ENCODE results near the gene KRT26. TPM values are rescaled to one million over a fixed set of nuclear protein-coding genes. Genes with fewer than 3 reads are reported as not detected.

Gene KRT26
- total RNA-seq, 1 experiment from 2014 or later = not detected

DNA sequence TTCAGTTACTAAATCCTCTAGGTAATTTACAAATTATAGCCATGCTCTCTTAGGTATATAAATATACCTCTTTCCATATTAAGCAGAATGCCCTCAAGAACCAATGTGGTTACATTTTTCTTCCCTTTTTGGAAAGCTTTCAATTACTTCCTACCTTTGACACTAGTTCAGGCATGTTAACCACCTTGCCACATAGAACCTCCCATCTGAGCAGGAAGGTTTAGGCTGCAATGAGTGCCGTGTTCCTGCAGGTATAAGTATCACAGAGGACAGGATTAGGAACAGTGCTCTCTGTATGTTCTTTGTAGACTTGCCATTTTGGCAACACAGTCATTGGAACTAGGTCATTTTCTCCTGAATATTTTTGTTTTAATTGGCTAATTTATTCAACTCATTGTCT, 37.0 kb downstream of the KRT26 start:
- no peak overlapping the region for H3K4me3 Mint-ChIP-seq (ENCODE audit: unreplicated experiment)
- CTCF ChIA-PET = interaction anchor here (0.8 kb wide), 1 partner anchor 119 kb away, joined by 3 read pairs; no protein-coding TSS in a partner anchor
- no peaks in the 10 kb centered on the region for H3K36me3 Mint-ChIP-seq (ENCODE audit: insufficient read depth, unreplicated experiment)
- no peaks in the 10 kb centered on the region for H3K9me3 Mint-ChIP-seq (ENCODE audit: unreplicated experiment)
- peaks cover 7% of the 10 kb centered on the region for H3K4me1 Mint-ChIP-seq (ENCODE audit: insufficient read depth, unreplicated experiment)
- TF ChIP-seq, protein P1, sequence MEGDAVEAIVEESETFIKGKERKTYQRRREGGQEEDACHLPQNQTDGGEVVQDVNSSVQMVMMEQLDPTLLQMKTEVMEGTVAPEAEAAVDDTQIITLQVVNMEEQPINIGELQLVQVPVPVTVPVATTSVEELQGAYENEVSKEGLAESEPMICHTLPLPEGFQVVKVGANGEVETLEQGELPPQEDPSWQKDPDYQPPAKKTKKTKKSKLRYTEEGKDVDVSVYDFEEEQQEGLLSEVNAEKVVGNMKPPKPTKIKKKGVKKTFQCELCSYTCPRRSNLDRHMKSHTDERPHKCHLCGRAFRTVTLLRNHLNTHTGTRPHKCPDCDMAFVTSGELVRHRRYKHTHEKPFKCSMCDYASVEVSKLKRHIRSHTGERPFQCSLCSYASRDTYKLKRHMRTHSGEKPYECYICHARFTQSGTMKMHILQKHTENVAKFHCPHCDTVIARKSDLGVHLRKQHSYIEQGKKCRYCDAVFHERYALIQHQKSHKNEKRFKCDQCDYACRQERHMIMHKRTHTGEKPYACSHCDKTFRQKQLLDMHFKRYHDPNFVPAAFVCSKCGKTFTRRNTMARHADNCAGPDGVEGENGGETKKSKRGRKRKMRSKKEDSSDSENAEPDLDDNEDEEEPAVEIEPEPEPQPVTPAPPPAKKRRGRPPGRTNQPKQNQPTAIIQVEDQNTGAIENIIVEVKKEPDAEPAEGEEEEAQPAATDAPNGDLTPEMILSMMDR (IDR thresholded peaks at IDR 0.05; ENCODE audit: unreplicated experiment) = no peak
- peaks cover 43% of the 10 kb centered on the region for H3K27me3 Mint-ChIP-seq (ENCODE audit: insufficient read depth, unreplicated experiment)
- peak; percentile 52 for DNase-seq (ENCODE audit: unreplicated experiment)
- POLR2A ChIA-PET = interaction anchor here (0.6 to 1.8 kb wide), 5 partner anchors 8 to 424 kb away, joined by 3 to 7 read pairs (median 3); partner anchors contain the start of gene SMARCE1
- H3K27ac Mint-ChIP-seq (ENCODE audit: low read depth, unreplicated experiment) = no peak overlapping the region
- BruUV-seq (replicated peaks) = no TSS peak
- intact Hi-C loops (cut with micrococcal nuclease) = no loop called here

DNA sequence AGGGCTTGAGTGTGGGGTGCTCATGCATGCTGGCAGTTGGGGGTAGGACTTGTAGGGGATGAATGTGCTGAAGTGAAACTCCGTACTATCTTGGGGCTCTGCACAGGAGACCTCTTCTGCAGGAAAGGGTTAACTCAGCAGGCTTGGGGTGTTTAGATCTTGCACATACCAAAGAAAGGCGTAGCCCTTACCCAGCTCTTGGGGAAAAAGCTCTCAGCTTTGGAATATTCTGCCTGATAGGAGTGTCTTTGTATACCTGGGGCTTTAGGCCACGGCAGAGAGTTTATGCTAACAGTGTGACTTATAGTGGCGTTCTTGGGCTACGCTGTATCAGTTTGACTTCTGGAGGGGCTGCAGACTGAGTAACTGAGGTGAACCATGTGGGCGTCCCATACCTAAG, 38.0 kb downstream of the KRT26 start:
- no peak overlapping the region for H3K27ac Mint-ChIP-seq (ENCODE audit: low read depth, unreplicated experiment)
- ChIA-PET CTCF (interaction anchor here (0.6 kb wide), 2 partner anchors 120 to 175 kb away, joined by 3 to 4 read pairs; no protein-coding TSS in a partner anchor), POLR2A (interaction anchor here (0.8 to 0.9 kb wide), 2 partner anchors 9 to 11 kb away, joined by 3 read pairs; no protein-coding TSS in a partner anchor)
- H3K4me3 Mint-ChIP-seq (ENCODE audit: unreplicated experiment) = no peak overlapping the region
- H3K36me3 Mint-ChIP-seq (ENCODE audit: insufficient read depth, unreplicated experiment) = no peaks in the 10 kb centered on the region
- H3K9me3 Mint-ChIP-seq (ENCODE audit: unreplicated experiment) = no peaks in the 10 kb centered on the region
- intact Hi-C loops (cut with micrococcal nuclease) = no loop called here
- peaks cover 38% of the 10 kb centered on the region for H3K27me3 Mint-ChIP-seq (ENCODE audit: insufficient read depth, unreplicated experiment)
- BruUV-seq (replicated peaks) = no TSS peak
- H3K4me1 Mint-ChIP-seq (ENCODE audit: insufficient read depth, unreplicated experiment) = peaks cover 7% of the 10 kb centered on the region
- no peak for DNase-seq (ENCODE audit: unreplicated experiment)
- TF ChIP-seq, protein P1 (IDR thresholded peaks at IDR 0.05; ENCODE audit: unreplicated experiment) = no peak

DNA sequence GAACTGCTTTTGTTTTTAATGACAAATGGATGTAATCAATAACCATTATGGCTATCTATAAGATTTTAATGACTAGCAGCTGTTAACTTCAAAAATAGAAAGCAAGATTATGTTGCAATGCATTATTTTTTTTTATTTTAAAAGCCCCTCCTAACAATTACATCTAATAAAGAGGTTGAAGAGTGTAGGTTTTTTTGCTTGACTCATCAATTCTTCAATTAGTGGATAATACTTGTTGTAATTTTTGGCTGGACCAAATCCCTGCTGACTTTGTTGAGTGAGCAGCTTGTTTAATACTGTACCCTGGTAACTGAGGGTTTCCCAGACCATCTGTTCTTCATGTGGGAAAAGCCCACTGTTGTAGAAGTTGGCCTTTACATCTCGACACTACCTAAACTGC, 41.0 kb downstream of the KRT26 start:
- H3K27ac Mint-ChIP-seq (ENCODE audit: low read depth, unreplicated experiment) = no peak overlapping the region
- TF ChIP-seq, protein P1 (IDR thresholded peaks at IDR 0.05; ENCODE audit: unreplicated experiment) = no peak
- H3K36me3 Mint-ChIP-seq (ENCODE audit: insufficient read depth, unreplicated experiment) = no peaks in the 10 kb centered on the region
- ChIA-PET POLR2A (interaction anchor here (0.7 to 1.5 kb wide), 5 partner anchors 22 to 259 kb away, joined by 3 read pairs; no protein-coding TSS in a partner anchor), CTCF (no interaction called here)
- H3K4me3 Mint-ChIP-seq (ENCODE audit: unreplicated experiment) = no peak overlapping the region
- BruUV-seq (replicated peaks) = no TSS peak
- no peaks in the 10 kb centered on the region for H3K9me3 Mint-ChIP-seq (ENCODE audit: unreplicated experiment)
- H3K27me3 Mint-ChIP-seq (ENCODE audit: insufficient read depth, unreplicated experiment) = peaks cover 22% of the 10 kb centered on the region
- intact Hi-C loops (cut with micrococcal nuclease) = no loop called here
- peaks cover 7% of the 10 kb centered on the region for H3K4me1 Mint-ChIP-seq (ENCODE audit: insufficient read depth, unreplicated experiment)
- DNase-seq (ENCODE audit: unreplicated experiment) = no peak

DNA sequence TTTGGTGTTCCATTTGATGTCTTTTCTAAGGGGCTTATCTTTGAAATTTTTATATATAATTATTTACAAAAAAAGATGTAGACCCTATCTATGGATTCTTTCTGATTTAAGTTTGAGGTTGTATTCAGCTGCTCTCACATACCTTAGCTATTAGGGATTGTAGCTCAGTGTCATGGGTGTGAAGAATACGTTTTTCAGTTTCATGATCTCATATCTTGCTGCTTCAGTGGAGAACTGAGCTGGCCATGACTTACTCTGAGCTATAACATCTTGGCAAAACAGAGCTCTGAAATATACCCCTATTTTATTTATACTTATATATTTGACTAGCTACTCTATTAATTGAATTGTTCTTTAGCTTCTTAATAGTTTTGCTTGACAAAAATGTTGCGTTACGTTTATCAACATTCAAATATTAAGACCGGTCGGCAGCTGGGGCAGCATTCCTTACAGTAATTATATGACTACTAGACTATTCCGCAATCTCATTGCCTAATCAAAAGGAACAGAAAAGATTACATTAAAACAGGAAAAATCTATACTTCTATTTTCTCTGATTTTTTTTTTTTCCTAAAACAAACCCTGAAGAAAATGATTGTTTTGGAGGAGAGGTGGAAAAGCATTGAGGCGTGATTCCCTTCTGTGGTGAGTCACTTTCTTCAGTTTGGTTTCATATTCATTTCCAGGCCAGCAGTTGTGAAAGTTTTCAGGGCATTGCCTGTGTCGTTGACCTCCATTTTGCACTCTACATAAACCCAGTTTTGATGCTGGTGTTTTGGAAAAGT, 44.4 kb downstream of the KRT26 start:
- no peak overlapping the region for H3K27ac Mint-ChIP-seq (ENCODE audit: low read depth, unreplicated experiment)
- BruUV-seq (replicated peaks) = no TSS peak

More for the DNA sequence above, 44.4 kb downstream of the KRT26 start:
- Mint-ChIP-seq H3K36me3 (ENCODE audit: insufficient read depth, unreplicated experiment) (no peaks in the 10 kb centered on the region), H3K4me1 (ENCODE audit: insufficient read depth, unreplicated experiment) (no peaks in the 10 kb centered on the region), H3K4me3 (ENCODE audit: unreplicated experiment) (no peak overlapping the region), H3K9me3 (ENCODE audit: unreplicated experiment) (peaks cover 8% of the 10 kb centered on the region), H3K27me3 (ENCODE audit: insufficient read depth, unreplicated experiment) (peaks cover 22% of the 10 kb centered on the region)
- ChIA-PET CTCF (interaction anchor here (0.7 to 1.0 kb wide), 4 partner anchors 34 to 968 kb away, joined by 3 to 6 read pairs (median 4); no protein-coding TSS in a partner anchor), POLR2A (interaction anchor here (0.6 to 1.1 kb wide), 3 partner anchors 30 to 1793 kb away, joined by 3 to 4 read pairs (median 4); no protein-coding TSS in a partner anchor)
- peak; percentile 69 for DNase-seq (ENCODE audit: unreplicated experiment)
- intact Hi-C loops (cut with micrococcal nuclease) = loop anchor here (1.0 kb wide), 1 partner anchor 107 kb away; no protein-coding TSS in a partner anchor
- TF ChIP-seq, protein P1 (IDR thresholded peaks at IDR 0.05; ENCODE audit: unreplicated experiment) = no peak

Measured in MCF 10A (cell line).